ENCODE data around the gene ADA.
A peak's percentile ranks its signal among the peaks of the same experiment; 100 is the strongest.

ADA gene

GRCh38 chr20:44600301-44600700 lies 51.2 kb downstream of the ADA start:
- no peak for TF ChIP-seq CTCF (IDR thresholded peaks at IDR 0.05; ENCODE audit: low read depth, low read length, missing control alignments)
- in situ Hi-C loops (cut with HindIII; ENCODE audit: low sequenced_read_pairs): no loop called here
- no peak overlapping the region for H3K4me3 ChIP-seq (ENCODE audit: low read depth, low read length)
- no peak for DNase-seq (ENCODE audit: low read depth)

GRCh38 chr20:44599715-44600114 lies 51.8 kb downstream of the ADA start:
- DNase-seq (ENCODE audit: low read depth): no peak
- no peak overlapping the region for H3K4me3 ChIP-seq (ENCODE audit: low read depth, low read length)
- in situ Hi-C loops (cut with HindIII; ENCODE audit: low sequenced_read_pairs): no loop called here
- TF ChIP-seq CTCF (IDR thresholded peaks at IDR 0.05; ENCODE audit: low read depth, low read length, missing control alignments): no peak

DNA sequence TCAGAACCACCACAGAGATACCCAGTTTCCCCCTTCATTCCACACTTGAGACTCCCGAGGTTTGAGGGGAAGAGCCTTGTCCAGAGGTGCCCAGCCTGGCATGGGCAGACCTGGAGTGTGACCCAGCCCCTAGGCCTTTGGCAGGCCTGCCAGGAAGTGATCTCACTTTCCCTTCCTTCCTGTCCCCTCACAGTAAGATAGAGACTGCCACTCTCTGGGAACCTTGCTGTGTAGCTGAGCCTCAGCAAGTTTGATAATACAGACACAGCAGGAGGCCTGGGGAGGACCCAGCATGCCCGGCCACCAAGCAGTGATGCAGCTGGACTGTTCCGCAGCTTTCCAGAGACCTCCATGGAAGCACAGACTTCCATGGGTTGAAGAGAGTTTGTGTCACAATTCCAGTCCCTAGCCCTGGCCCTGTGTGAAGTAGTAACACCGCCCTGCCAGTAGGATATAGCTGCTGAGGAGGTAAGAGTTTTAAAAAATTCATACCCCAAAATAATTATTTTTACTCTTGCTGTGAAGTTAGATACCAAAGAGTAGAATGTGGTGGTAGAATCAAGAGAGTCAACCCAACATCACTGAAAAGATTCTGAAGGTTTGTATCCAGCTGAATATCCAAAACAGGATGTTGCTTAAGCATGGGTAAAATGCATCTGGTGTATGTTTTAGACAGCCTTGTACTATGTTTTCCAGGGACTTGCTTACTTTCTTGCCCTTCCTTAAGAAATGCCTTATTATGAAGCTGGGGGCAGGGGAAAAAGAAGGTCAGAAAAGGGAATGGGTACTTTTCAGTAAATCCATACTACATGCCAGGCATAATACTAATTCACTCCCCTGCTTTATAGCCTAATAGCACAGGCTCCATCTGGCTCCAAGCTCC lies 52.8 kb downstream of the ADA start:
- peak; percentile 25 for TF ChIP-seq CTCF (IDR thresholded peaks at IDR 0.05; ENCODE audit: low read depth, low read length, missing control alignments)
- in situ Hi-C loops (cut with HindIII; ENCODE audit: low sequenced_read_pairs): no loop called here
- DNase-seq (ENCODE audit: low read depth): no peak
- H3K4me3 ChIP-seq (ENCODE audit: low read depth, low read length): no peak overlapping the region

GRCh38 chr20:44597930-44598329 lies 53.6 kb downstream of the ADA start:
- H3K4me3 ChIP-seq (ENCODE audit: low read depth, low read length): no peak overlapping the region
- in situ Hi-C loops (cut with HindIII; ENCODE audit: low sequenced_read_pairs): no loop called here
- no peak for TF ChIP-seq CTCF (IDR thresholded peaks at IDR 0.05; ENCODE audit: low read depth, low read length, missing control alignments)
- no peak for DNase-seq (ENCODE audit: low read depth)

DNA sequence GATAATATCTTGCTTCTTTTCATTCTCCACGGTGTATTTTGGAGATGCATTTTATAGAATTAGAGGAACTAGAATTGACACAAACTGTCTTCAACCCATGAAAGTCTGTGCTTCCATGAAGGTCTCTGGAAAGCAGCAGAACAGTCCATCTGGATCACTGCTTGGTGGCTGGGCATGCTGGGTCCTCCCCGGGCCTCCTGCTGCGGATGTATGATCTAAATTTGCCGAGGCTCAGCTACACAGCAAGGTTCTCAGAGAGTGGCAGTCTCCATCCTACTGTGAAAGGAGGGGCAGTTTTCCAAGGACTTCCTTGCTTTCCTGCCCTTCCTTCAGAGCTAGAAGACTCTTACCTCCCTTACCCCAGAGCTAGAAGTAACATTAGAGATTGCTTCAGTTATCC lies 54.0 kb downstream of the ADA start:
- in situ Hi-C loops (cut with HindIII; ENCODE audit: low sequenced_read_pairs): no loop called here
- DNase-seq (ENCODE audit: low read depth): no peak
- TF ChIP-seq CTCF (IDR thresholded peaks at IDR 0.05; ENCODE audit: low read depth, low read length, missing control alignments): no peak
- H3K4me3 ChIP-seq (ENCODE audit: low read depth, low read length): no peak overlapping the region

- in situ Hi-C loops (cut with HindIII; ENCODE audit: low sequenced_read_pairs): no loop called here
- H3K4me3 ChIP-seq (ENCODE audit: low read depth, low read length): no peak overlapping the region
- TF ChIP-seq CTCF (IDR thresholded peaks at IDR 0.05; ENCODE audit: low read depth, low read length, missing control alignments): no peak
- DNase-seq (ENCODE audit: low read depth): no peak
Observed at GRCh38 chr20:44596876-44597275, 54.6 kb downstream of the ADA start.

Data from astrocyte of the cerebellum (primary cell).